ENCODE measurements around the gene TNF. TPM values are rescaled to one million over a fixed set of nuclear protein-coding genes. Genes with fewer than 3 reads are reported as not detected.

The TNF gene
- total and polyA plus RNA-seq, 2 of the 13 experiments (the other 11 are each of a cell fraction or from before 2014, with no cell fraction given) = not detected

GRCh38 chr6:31541658-31542521 lies 33.5 kb upstream of the TNF start, which contains the start of gene DDX39B (continued):
- TF ChIP-seq ZNF775 (CRISPR knock-in tag; IDR thresholded peaks at IDR 0.05; ENCODE audit: borderline replicate concordance) = no peak
- no peak for TF ChIP-seq HOXA7 (CRISPR knock-in tag; IDR thresholded peaks at IDR 0.05)
- TF ChIP-seq RBFOX2 (IDR thresholded peaks at IDR 0.05; ENCODE audit: low read depth, low read length) = peak; percentile 78
- peak; percentile 85 for TF ChIP-seq ZNF710 (CRISPR knock-in tag; IDR thresholded peaks at IDR 0.05; ENCODE audit: borderline replicate concordance)
- peak; percentile 9 for TF ChIP-seq GATAD2A (CRISPR knock-in tag; IDR thresholded peaks at IDR 0.05)
- peak; percentile 74; the same call in 1 of the 2 replicates for TF ChIP-seq PBX3 (CRISPR knock-in tag; IDR thresholded peaks at IDR 0.05; ENCODE audit: borderline replicate concordance)
- 0 out of 2 replicates have a peak, but pooled peaks have one; percentile 27 for TF ChIP-seq SKIL (CRISPR knock-in tag; IDR thresholded peaks at IDR 0.05; ENCODE audit: borderline replicate concordance)
- TF ChIP-seq ARNT2 (CRISPR knock-in tag; IDR thresholded peaks at IDR 0.05; ENCODE audit: low read depth) = peak; percentile 90
- TF ChIP-seq HNF4A (CRISPR knock-in tag; IDR thresholded peaks at IDR 0.05) = no peak; the same call in none of the 2 replicates
- 0 out of 2 replicates have a peak, but pooled peaks have one; percentile 52 for TF ChIP-seq ZBTB1 (CRISPR knock-in tag; IDR thresholded peaks at IDR 0.05; ENCODE audit: borderline replicate concordance)
- peak; percentile 63; the same call in 1 of the 2 replicates for TF ChIP-seq ZBTB3 (CRISPR knock-in tag; IDR thresholded peaks at IDR 0.05; ENCODE audit: borderline replicate concordance, low read depth)
- peak; percentile 84 for TF ChIP-seq ZNF720 (CRISPR knock-in tag; IDR thresholded peaks at IDR 0.05)
- TF ChIP-seq CHD4 (IDR thresholded peaks at IDR 0.05; ENCODE audit: borderline replicate concordance, low read length) = no peak
- TF ChIP-seq ZNF382 (CRISPR knock-in tag; IDR thresholded peaks at IDR 0.05; ENCODE audit: borderline replicate concordance) = no peak
- peak; percentile 96 for TF ChIP-seq HDAC6 (IDR thresholded peaks at IDR 0.05; ENCODE audit: low read depth, low read length)
- peak; percentile 89 for TF ChIP-seq CREM (IDR thresholded peaks at IDR 0.05)
- no peak for TF ChIP-seq CREM (CRISPR knock-in tag; IDR thresholded peaks at IDR 0.05)
- TF ChIP-seq RNF219 (CRISPR knock-in tag; IDR thresholded peaks at IDR 0.05) = 0 out of 2 replicates have a peak, but pooled peaks have one; percentile 82
- TF ChIP-seq ZFP36L1 (CRISPR knock-in tag; IDR thresholded peaks at IDR 0.05) = peak; percentile 73; the same call in 1 of the 2 replicates
- TF ChIP-seq ERF (CRISPR knock-in tag; IDR thresholded peaks at IDR 0.05) = peak; percentile 95
